GM23338 (cell line): Measurements from ENCODE around the gene LYL1.

Source experiments
- CREB1 ChIP-seq: fragments of 250-450 bp; sonication (Bioruptor Pico); IDR thresholded peaks from 2 replicates; pipeline ENCODE4 v1.5.0; 2020; ENCODE audit warnings: low read depth, mild to moderate bottlenecking, moderate library complexity
- CTCF ChIP-seq, 2 experiments: fragments of 200-600 bp in 1 of 2; sonication (generic) in 1 of 2; conservative IDR thresholded peaks; 2 replicates each; pipeline versions ENCODE4 v1.5.1 to v1.6.1; 2016 to 2017; ENCODE audit warnings: antibody characterized with exemption in 2 of 2, low read depth in 2 of 2, mild to moderate bottlenecking in 2 of 2, moderate library complexity in 1 of 2
- EZH2 ChIP-seq: fragments of 200-600 bp; sonication (generic); IDR thresholded peaks from one replicate; pipeline ENCODE4 v1.8.0; 2017; ENCODE audit warnings: antibody characterized with exemption, mild to moderate bottlenecking, low read depth; ENCODE audit not compliant: unreplicated experiment
- EZH2phosphoT487 ChIP-seq: fragments of 200-600 bp; sonication (generic); IDR thresholded peaks from one replicate; pipeline ENCODE4 v1.8.1; 2018; ENCODE audit warnings: antibody characterized with exemption; ENCODE audit not compliant: unreplicated experiment
- JUNB ChIP-seq: IDR thresholded peaks from one replicate; pipeline ENCODE4 v1.6.1; 2016; ENCODE audit warnings: antibody characterized with exemption; ENCODE audit not compliant: unreplicated experiment
- POLR2AphosphoS5 ChIP-seq: IDR thresholded peaks from 2 replicates; pipeline ENCODE4 v1.6.1; 2016; ENCODE audit warnings: antibody characterized with exemption, low read depth
- REST ChIP-seq: IDR thresholded peaks from one replicate; pipeline ENCODE4 v1.6.1; 2018; ENCODE audit warnings: antibody characterized with exemption; ENCODE audit not compliant: unreplicated experiment
- TF ChIP-seq, protein P1 (sequence below): IDR thresholded peaks from 2 replicates; pipeline ENCODE4 v1.6.1; 2016; ENCODE audit warnings: antibody characterized with exemption

GRCh38 chr19:13122275-13122878 lies 19.7 kb upstream of the LYL1 start:
- TF ChIP-seq CTCF (conservative IDR thresholded peaks at IDR 0.05; ENCODE audit: low read depth in 2 of 2) (no peak), POLR2AphosphoS5 (no peak), EZH2 (no peak), REST (no peak), EZH2phosphoT487 (no peak), CREB1 (no peak), JUNB (no peak)
- TF ChIP-seq, protein P1, sequence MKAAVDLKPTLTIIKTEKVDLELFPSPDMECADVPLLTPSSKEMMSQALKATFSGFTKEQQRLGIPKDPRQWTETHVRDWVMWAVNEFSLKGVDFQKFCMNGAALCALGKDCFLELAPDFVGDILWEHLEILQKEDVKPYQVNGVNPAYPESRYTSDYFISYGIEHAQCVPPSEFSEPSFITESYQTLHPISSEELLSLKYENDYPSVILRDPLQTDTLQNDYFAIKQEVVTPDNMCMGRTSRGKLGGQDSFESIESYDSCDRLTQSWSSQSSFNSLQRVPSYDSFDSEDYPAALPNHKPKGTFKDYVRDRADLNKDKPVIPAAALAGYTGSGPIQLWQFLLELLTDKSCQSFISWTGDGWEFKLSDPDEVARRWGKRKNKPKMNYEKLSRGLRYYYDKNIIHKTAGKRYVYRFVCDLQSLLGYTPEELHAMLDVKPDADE = no peak
